ENCODE data around the gene SNRNP48. TPM values are rescaled to one million over a fixed set of nuclear protein-coding genes. Genes with fewer than 3 reads are reported as not detected.

The SNRNP48 gene
- total RNA-seq, 1 experiment from 2014 or later: 17.0 TPM

- no peak for DNase-seq (ENCODE audit: low spot score)
These were observed 3.2 kb downstream of the SNRNP48 start for GRCh38 chr6:7593229-7593628.

- DNase-seq (ENCODE audit: low spot score): no peak
These were observed 4.7 kb downstream of the SNRNP48 start for GRCh38 chr6:7594579-7595125.

GRCh38 chr6:7604003-7604402 lies 14.0 kb downstream of the SNRNP48 start:
- DNase-seq (ENCODE audit: low spot score): no peak

- DNase-seq (ENCODE audit: low spot score): no peak
These were observed 14.5 kb downstream of the SNRNP48 start for GRCh38 chr6:7604506-7604905.

- peak; percentile 35 for DNase-seq (ENCODE audit: low spot score)
These were observed 25.8 kb downstream of the SNRNP48 start for GRCh38 chr6:7615611-7616383.

- peak; percentile 89 for DNase-seq (ENCODE audit: low spot score)
These were observed 28.1 kb downstream of the SNRNP48 start for GRCh38 chr6:7617801-7618764.

- DNase-seq (ENCODE audit: low spot score): no peak
These were observed 31.8 kb downstream of the SNRNP48 start for GRCh38 chr6:7621761-7622160.

- DNase-seq (ENCODE audit: low spot score): no peak
These were observed 35.1 kb downstream of the SNRNP48 start for GRCh38 chr6:7624796-7625710.

- DNase-seq (ENCODE audit: low spot score): no peak
These were observed 38.5 kb downstream of the SNRNP48 start for GRCh38 chr6:7628479-7628878.

- no peak for DNase-seq (ENCODE audit: low spot score)
These were observed 38.9 kb downstream of the SNRNP48 start for GRCh38 chr6:7628909-7629308.

- no peak for DNase-seq (ENCODE audit: low spot score)
These were observed 39.3 kb downstream of the SNRNP48 start for GRCh38 chr6:7629321-7629720.

- no peak for DNase-seq (ENCODE audit: low spot score)
These were observed 40.8 kb downstream of the SNRNP48 start for GRCh38 chr6:7630792-7631191.

- no peak for DNase-seq (ENCODE audit: low spot score)
These were observed 41.5 kb downstream of the SNRNP48 start for GRCh38 chr6:7631466-7631865.

- DNase-seq (ENCODE audit: low spot score): no peak
These were observed 42.7 kb downstream of the SNRNP48 start for GRCh38 chr6:7632501-7633290.

GRCh38 chr6:7633361-7633760 lies 43.4 kb downstream of the SNRNP48 start:
- DNase-seq (ENCODE audit: low spot score): peak; percentile 38

GRCh38 chr6:7636151-7636550 lies 46.2 kb downstream of the SNRNP48 start:
- DNase-seq (ENCODE audit: low spot score): peak; percentile 27

GRCh38 chr6:7637533-7637932 lies 47.5 kb downstream of the SNRNP48 start:
- no peak for DNase-seq (ENCODE audit: low spot score)

- no peak for DNase-seq (ENCODE audit: low spot score)
These were observed 49.4 kb downstream of the SNRNP48 start for GRCh38 chr6:7639427-7639826.

- no peak for DNase-seq (ENCODE audit: low spot score)
These were observed 50.0 kb downstream of the SNRNP48 start for GRCh38 chr6:7640016-7640415.
